Stimulated activated CD8-positive, alpha-beta memory T cell treated with anti-CD3 and anti-CD28 coated beads, Interleukin-4, amount 100 ng/mL, for 24 hours (primary cell): Measurements from ENCODE around the gene MEGF6.

Experiments used
- DNase-seq: peaks from one replicate; pipeline ENCODE4 v3.0.0-alpha.2; 2020; ENCODE audit warnings: low read depth

The MEGF6 gene

DNA sequence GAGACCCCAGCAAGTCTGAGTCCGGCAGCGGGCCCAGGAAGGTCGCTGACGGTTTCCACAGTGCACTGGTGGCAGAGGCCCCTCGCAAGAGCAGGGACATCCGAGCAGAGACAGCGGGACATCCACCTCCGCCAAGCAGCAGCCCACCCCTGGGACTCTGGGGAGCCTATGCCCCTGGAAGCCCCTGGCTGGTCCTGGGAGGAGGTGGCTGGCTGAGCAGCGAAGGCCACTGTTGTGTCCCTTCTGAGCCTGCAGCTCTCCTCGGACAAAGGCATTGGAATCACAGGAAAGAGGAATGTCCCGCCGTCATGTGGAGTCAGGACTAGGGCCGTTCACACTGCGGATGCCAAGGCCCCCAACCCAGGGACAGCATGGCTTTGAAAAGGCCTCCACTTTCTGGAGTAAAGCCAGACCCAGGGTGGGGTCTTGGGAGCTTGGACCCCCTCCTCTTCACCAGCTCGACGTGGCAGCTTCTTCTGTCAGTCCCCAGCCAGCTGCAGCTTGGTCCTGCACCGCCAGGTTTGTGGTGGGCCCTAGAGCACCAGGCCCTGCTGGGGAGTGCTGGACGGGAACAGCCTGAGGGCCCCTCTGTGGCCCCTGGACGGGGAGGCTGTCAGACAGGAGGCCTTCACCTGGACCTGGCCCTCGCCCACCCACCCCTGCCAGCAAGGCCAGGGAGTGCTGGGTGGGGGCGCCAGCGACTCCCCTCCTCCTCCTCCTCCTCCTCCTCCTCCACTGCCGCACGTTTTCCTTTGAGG lies 1.4 kb downstream of the MEGF6 start:
- no peak for DNase-seq

DNA sequence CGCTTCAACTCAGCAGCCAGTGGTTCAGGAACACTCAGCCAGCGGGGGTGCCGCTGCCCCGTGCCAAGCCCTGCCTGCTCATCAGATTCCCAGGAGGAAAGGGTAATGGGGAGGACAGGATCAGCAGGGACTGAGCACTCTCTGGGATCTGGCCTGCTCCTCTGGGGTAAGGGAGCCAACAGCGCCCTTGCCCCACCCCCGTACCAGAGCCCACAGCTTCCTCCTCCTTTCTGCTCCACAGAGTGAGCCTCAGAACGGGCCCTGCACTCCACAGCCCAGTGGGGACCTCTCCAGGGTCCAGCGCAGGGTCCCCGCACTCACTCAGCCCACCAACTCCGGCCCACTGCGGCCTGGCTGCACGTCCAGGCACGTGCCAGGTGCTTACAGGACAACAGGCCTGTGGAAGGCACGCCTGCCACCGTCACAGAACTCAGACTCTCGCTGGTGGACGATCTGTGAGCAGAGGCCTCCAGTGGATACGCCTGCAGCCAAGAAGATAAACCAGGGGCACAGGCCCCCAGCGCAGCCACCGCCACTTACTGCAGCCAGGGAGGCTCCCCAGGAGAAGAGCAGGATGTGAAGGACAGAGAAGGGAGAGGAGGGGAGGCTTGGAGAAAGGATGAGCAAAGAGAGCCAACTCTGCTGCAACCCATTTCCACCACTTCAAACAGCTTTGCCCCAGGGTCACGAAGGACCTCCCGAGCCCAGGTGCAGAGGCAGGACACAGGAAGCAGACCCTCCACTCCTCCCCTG lies 2.1 kb downstream of the MEGF6 start:
- DNase-seq: no peak

DNA sequence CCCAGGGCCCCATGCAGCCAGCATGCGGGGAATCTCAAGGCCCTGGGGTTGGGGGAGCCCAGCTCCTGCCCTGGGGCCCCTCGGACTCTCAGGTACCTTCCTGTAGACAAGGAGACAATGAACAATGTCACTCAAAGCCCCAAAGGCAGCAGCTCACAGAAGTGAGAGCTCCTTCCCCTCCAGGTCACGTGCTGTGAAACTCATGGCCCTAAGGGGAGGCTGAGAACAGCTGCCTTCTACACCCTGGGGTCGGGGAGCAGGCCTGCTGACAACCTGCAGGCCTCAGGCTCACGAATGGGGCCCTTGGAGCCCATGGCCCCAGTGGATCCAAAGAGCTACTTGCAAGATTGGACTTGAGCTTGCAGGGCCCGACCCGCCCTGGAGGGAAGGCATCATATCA lies 3.2 kb downstream of the MEGF6 start:
- DNase-seq: no peak

GRCh38 chr1:3607703-3608065 lies 3.6 kb downstream of the MEGF6 start:
- DNase-seq: no peak

- no peak for DNase-seq
These were observed 4.3 kb downstream of the MEGF6 start for GRCh38 chr1:3606779-3607702.

DNA sequence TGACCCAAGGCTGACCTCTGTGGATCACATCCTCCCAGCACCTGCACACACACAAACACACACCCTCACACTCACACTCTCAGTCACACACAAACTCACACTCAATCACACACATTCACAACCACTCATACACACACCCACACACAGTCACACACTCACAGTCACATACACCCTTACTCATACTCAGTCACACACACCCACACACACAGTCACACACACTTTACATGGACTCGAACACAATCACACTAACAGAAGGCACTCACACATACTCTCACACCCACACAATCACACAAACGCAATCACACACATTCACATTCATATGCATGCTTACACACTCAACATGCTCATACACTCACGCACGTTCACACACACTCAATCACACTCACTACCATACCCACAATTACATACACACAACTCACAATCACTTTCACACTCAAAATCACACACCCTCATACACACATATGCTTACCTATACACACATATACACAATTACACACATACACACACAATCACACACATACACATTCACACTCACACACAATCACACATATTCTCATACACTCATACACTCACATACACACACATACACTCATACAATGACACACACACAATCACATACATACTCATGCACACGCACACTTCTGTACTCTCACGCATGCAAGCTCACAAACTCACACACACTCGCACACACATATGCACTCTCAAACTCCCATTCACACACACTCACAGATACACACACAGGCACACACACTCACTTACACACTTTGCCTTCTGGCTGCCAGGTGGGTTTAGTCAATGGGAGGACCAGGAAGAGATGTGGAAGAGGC lies 6.1 kb downstream of the MEGF6 start:
- no peak for DNase-seq

- DNase-seq: no peak
These were observed 6.8 kb downstream of the MEGF6 start for GRCh38 chr1:3604468-3604974.

DNA sequence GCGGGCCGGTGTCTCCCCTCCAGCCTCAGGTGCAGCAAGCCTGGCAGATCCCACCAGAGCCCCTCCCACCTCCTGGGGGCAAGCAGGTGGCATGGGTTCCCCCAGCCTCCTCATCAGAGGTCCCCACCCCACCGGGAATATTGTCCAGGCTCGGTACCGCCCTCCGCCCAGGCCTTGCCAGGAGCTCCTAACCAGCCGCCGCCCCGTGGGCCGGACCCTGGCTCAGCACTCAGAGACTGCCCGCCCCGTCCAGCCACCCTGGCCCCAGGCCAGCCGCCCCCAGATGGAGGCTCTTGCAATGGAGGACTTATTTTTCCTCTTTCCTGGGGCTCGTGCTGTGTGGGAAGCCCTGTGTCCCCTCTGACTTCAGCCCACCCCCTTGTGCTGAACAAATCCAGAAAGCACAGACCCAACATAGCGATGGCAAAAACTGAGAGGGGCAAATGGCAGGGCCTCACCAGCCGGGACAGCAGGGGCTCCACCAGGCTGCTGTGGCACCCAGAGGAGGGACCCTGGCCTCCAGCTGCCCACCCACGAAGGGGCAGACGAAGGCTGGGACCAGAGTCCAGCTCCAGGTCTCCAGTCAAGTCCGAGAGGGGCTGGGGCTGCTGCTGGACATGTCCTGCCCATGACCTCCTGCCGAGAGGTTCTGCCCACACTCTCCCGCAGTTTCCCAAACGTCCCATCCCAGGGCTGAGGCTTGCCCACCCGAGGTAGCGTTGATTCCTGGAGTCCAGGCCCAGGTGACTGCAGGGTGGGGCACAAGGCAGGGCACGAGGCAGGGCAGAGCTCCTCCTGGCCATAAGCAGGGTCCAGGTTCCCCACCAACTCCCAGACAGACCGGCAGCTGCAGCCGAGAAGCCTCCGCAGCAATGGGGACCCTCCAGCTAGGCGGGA lies 7.5 kb downstream of the MEGF6 start:
- DNase-seq: no peak

DNA sequence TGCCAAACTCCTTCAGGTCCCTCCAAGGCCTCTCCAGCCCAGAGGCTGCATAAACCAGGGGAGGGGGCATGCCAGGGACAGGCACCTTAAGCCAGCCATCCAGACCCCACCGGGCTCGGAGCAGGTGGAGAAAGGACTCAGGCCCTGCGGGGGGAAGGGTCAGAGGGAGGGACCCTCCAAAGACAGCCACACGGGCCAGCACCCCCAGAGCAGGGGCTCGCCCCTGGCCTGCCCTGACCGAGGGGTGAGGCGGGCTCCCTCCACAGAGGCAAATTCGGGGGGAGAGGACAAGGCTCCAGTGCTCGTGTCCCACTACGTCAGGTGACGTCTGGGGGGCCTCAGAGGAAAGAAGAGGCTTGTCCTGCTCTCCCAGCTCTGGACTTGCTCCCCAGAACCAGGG lies 8.2 kb downstream of the MEGF6 start:
- no peak for DNase-seq

DNA sequence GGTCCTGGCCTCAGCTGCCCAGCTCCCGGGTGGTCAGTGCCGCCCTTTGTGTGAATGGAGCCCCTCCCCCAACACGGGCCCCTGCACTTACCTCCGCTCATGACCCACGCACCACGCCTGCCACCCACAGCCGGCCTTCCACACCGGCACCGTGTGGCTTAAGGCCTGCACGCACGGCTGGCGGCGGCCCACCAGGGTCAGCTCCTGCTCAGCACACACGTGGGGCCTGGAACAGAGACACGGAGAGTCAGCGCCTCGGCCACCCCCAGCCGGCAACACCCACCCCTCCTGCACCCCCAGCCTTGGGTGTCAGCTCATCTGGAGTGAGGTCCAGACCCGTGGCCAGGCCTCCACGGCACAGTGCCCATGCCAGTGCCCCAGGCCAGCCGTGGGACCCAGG lies 8.9 kb downstream of the MEGF6 start:
- no peak for DNase-seq

DNA sequence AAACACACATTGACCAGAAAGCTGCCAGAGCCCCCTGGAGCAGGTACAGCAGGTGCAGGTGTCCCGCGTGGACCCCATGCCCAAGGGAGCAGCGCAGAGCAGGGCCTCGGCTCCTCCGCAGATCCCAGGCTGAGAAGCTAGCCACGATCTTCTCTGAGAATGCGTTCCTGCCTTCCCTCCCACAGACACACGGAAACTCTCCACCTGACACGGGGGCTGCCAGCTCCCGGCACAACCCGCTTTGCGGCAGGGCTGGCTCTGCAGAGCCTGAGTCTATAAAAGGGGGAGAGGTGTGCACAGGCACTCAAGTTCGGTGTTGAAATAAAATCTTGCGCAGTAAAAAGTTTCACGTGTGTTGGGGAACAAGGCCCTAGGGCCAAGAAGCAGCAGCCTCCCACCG lies 9.6 kb downstream of the MEGF6 start:
- no peak for DNase-seq

- DNase-seq: no peak
These were observed 11.0 kb downstream of the MEGF6 start for GRCh38 chr1:3600354-3600753.

DNA sequence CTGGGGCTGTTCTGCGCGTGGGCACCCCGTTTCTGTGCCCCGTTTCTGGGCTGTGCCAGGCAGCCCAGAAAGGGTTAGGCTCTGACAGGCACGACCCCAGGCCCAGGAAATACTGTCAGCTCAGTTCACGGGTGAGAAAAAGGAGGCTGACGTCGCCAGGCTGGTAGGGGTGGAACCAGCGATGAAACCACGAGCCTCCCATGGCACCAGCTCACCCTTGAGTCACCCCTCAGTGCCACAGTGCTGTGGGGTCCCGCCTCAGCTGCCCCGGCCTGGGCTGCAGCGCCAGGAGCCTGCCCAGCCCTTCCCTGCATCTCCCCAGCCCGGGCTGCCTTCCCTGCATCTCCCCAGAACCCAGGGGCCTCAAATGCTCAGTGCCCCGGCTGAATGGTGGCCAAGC lies 11.5 kb downstream of the MEGF6 start:
- no peak for DNase-seq

DNA sequence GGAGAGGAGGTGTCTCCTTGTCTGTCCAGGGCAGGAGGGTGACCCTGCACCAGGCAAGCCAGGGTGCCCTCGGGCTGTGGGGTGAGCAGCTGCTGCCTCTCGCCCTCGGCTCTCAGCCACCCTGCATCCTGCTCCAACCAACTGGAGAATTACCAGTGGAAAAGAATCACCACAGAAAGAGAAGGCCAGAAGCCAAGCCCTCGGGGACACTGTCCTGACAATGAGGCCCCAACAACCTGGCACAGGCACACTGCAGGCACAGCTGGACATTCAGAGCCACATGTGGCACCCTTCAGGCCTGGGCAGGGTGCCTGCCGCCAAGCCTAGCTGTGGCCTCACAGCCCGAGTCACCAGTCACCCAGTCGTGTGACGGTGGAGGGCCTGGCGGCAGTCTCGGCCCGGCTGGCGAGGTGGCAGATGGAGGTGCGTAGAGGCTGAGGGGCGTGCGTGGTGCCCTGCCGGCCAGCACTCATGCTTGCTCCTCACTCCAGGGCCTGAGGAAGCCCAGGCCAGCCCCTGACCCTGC lies 12.0 kb downstream of the MEGF6 start:
- no peak for DNase-seq

DNA sequence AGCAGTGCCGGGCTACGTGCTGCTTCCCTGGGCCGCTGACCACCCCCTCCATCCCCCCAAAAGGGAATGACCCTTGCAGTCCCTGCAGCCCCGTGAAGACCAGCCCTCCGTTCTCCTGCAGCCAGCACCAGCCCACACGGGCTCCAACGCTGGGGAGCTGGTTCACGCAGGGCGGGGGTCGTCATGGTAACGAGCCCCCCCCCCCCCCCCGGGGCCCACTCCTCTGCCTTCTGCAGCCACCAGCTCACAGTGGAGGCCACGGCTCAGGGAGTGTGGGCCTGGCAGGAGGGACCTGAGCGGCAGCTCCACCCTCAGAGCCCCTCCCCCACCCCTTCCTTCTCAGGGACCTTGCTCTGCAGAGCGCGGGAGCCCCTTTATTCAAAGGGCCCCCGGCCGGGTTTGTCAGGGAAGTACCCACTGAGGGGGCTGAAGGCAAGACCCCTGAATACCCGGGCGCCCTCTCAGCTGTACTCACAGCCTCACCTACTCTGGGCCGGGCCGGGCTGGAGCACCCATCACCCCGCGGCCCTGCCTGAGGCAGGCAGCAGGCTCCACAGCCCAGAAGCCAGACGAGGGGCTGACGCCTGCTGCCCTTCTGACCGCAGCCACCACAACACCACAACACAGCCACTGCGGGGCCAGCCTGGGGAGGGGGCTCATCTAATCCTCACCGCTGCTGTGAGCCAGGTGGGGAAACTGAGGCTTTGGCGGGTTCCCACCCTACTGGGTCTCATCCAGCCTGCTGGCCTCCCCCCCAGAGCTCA lies 12.6 kb downstream of the MEGF6 start:
- no peak for DNase-seq

GRCh38 chr1:3598051-3598491 lies 13.2 kb downstream of the MEGF6 start:
- no peak for DNase-seq

GRCh38 chr1:3597599-3597964 lies 13.7 kb downstream of the MEGF6 start:
- no peak for DNase-seq

DNA sequence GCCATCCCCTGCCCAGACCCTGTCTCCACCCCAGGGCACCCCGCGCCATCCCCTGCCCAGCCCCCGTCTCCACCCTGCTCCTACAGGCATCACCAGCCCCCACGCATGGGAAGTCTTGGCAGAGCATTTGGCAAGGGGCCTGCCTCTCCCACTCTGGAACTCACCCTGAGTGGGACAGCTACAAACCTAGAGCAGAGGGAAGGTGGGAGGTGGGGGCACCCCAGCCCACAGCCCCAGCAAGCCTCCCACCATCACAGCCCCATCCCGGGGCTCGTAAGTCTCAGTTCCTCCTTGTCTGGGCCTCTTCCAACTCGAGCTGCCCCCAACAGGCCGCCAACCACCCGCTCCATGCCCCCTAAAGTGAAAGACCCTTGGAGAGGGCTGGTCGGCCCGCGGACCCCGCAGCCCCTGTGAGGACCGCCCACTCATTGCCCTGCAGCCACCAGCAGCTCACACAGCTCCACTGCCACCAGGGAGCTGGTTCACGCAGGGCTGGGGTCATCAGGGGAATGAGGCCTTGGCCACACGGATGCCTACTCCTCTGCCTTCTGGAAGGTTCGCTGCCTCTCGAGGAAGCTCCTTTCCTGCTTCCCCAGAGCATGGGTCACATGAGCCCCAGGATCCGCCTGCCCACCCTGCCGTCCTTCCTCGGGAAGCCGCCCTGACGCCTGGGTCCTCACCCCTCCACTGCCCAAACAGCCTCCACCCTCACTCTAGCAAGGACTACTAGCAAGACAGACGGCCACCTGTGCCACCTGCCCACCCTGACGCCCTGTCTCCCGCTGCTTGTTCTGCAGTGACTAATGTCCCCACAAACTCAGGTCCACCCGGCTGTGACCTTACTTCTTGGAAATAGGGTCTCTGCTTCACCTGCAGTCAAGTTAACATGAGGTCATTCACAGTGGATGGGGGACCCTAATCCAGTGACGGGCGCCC lies 14.4 kb downstream of the MEGF6 start:
- DNase-seq: no peak
